K562 (cell line): Measurements from ENCODE around the gene HDAC2. TPM values are rescaled to one million over a fixed set of nuclear protein-coding genes. Genes with fewer than 3 reads are reported as not detected.

ENCODE experiments used
- CBFA2T2 ChIP-seq: fragments of 450-650 bp; conservative IDR thresholded peaks from 2 replicates; pipeline ENCODE4 v1.6.1; 2017; ENCODE audit warnings: mild to moderate bottlenecking
- CBFA2T3 ChIP-seq: fragments of 450-650 bp; IDR thresholded peaks from 2 replicates; pipeline ENCODE4 v1.6.1; 2017
- CBX3 ChIP-seq, 2 experiments: IDR thresholded peaks; 1 replicate in 1 of 2; 2 replicates in 1 of 2; pipeline ENCODE4 v1.6.1; 2012; ENCODE audit warnings: inconsistent platforms in 2 of 2, low read length in 2 of 2, borderline replicate concordance in 1 of 2, control low read depth in 1 of 2
- CGGBP1 ChIP-seq: fragments of 250-450 bp; sonication (Bioruptor Pico); IDR thresholded peaks from 2 replicates; pipeline ENCODE4 v1.9.0; 2021; ENCODE audit warnings: mild to moderate bottlenecking
- CXXC5 ChIP-seq: fragments of 250-450 bp; sonication (Bioruptor Pico); IDR thresholded peaks from 2 replicates; pipeline ENCODE4 v1.8.0; 2022; ENCODE audit warnings: inconsistent platforms, mild to moderate bottlenecking, moderate library complexity
- DIDO1 ChIP-seq: fragments of 450-650 bp; IDR thresholded peaks from 2 replicates; pipeline ENCODE4 v1.6.1; 2016; ENCODE audit warnings: low read depth, missing biosample characterization, missing genetic modification characterization
- E2F5 ChIP-seq: sonication (generic); formaldehyde crosslinking; IDR thresholded peaks from 2 replicates; pipeline ENCODE4 v1.8.0; 2022; ENCODE audit warnings: mild to moderate bottlenecking, missing genetic modification reagents
- EHMT2 ChIP-seq: fragments of 450-650 bp; IDR thresholded peaks from 2 replicates; pipeline ENCODE4 v1.6.1; 2018; ENCODE audit warnings: antibody characterized with exemption
- ELF2 ChIP-seq: fragments of 250-450 bp; sonication (Bioruptor Pico); IDR thresholded peaks from 2 replicates; pipeline ENCODE4 v1.5.0; 2021; ENCODE audit warnings: mild to moderate bottlenecking
- GTF2A2 ChIP-seq: IDR thresholded peaks from 2 replicates; pipeline ENCODE4 v1.6.1; 2016; ENCODE audit warnings: mild to moderate bottlenecking, missing genetic modification characterization, missing compliant biosample characterization
- HBP1 ChIP-seq: fragments of 450-650 bp; formaldehyde crosslinking; IDR thresholded peaks from 2 replicates; pipeline ENCODE4 v1.4.0; 2022; ENCODE audit warnings: missing genetic modification characterization
- HINFP ChIP-seq: fragments of 450-650 bp; conservative IDR thresholded peaks from 2 replicates; pipeline ENCODE4 v1.6.1; 2016; ENCODE audit warnings: missing genetic modification characterization, low read depth, mild to moderate bottlenecking, control low read depth, missing compliant biosample characterization
- JUNB ChIP-seq: fragments of 450-650 bp; formaldehyde crosslinking; conservative IDR thresholded peaks from 2 replicates; pipeline ENCODE4 v1.4.0; 2020; ENCODE audit warnings: mild to moderate bottlenecking
- L3MBTL2 ChIP-seq: fragments of 450-650 bp; IDR thresholded peaks from 2 replicates; pipeline ENCODE4 v1.6.1; 2016; ENCODE audit warnings: mild to moderate bottlenecking, moderate library complexity
- MAFF ChIP-seq: IDR thresholded peaks from 2 replicates; pipeline ENCODE4 v1.6.1; 2012; ENCODE audit warnings: low read length, improper control_type of control experiment
- NCOA1 ChIP-seq: fragments of 450-650 bp; IDR thresholded peaks from 2 replicates; pipeline ENCODE4 v1.6.1; 2016; ENCODE audit warnings: low read depth
- NFIX ChIP-seq: fragments of 250-450 bp; sonication (Bioruptor Pico); IDR thresholded peaks from 2 replicates; pipeline ENCODE4 v1.4.0; 2020; ENCODE audit warnings: low read depth, mild to moderate bottlenecking, moderate library complexity
- NR2C1 ChIP-seq, 2 experiments: fragments of 450-650 bp; IDR thresholded peaks; 2 replicates each; pipeline ENCODE4 v1.6.1; 2017; ENCODE audit warnings: mild to moderate bottlenecking in 2 of 2, antibody characterized with exemption in 1 of 2, inconsistent platforms in 1 of 2, missing compliant biosample characterization in 1 of 2, missing genetic modification characterization in 1 of 2
- PHB2 ChIP-seq: fragments of 450-650 bp; IDR thresholded peaks from 2 replicates; pipeline ENCODE4 v1.6.1; 2017; ENCODE audit warnings: low read depth
- TEAD4 ChIP-seq, 2 experiments: sonication (generic) in 1 of 2; formaldehyde crosslinking in 1 of 2; IDR thresholded peaks; 2 replicates each; pipeline versions ENCODE4 v1.6.1 to v1.8.0; 2012 to 2022; ENCODE audit warnings: borderline replicate concordance in 1 of 2, inconsistent platforms in 1 of 2, low read length in 1 of 2, mild to moderate bottlenecking in 1 of 2, missing genetic modification reagents in 1 of 2
- TSC22D4 ChIP-seq: fragments of 450-650 bp; IDR thresholded peaks from 2 replicates; pipeline ENCODE4 v1.6.1; 2016; ENCODE audit warnings: missing genetic modification characterization, missing biosample characterization, control low read depth
- USF1 ChIP-seq: sonication (generic); formaldehyde crosslinking; IDR thresholded peaks from 2 replicates; pipeline ENCODE4 v1.9.0; 2022; ENCODE audit warnings: mild to moderate bottlenecking, missing genetic modification reagents
- ZBTB12 ChIP-seq: fragments of 250-450 bp; sonication (Bioruptor Pico); IDR thresholded peaks from 2 replicates; pipeline ENCODE4 v1.4.0; 2020
- ZNF507 ChIP-seq: conservative IDR thresholded peaks from 2 replicates; pipeline ENCODE4 v1.6.1; 2017; ENCODE audit warnings: missing genetic modification characterization, missing compliant biosample characterization
- polyA plus RNA-seq, 8 experiments: library from polyadenylated mRNA; depleted of rRNA in 4 of 8; stranded (reverse) in 5 of 8; unstranded in 3 of 8; fragments of >200 nt; fragmentation: Nextera tagmentation in 2 of 8; fragmentation: Illumina TruSeq in 1 of 8; extraction: Ambion mirVana in 2 of 8; extraction: Trizol in 1 of 8; gene quantifications; 2 replicates each; pipeline versions ENCODE4 v1.2.1 to v1.2.3, GENCODE V29; 2011 to 2014; ENCODE audit warnings: inconsistent platforms in 1 of 8, missing spikeins in 1 of 8
- total RNA-seq, 7 experiments: library from RNA; depleted of rRNA in 6 of 7; stranded (reverse); fragments of >200 nt in 6 of 7; fragmentation: Illumina TruSeq in 2 of 7; extraction: Trizol in 2 of 7; gene quantifications; 2 replicates each; pipeline versions ENCODE4 v1.2.1 to v1.2.3, GENCODE V29; 2011 to 2021; ENCODE audit warnings: low replicate concordance in 1 of 7

The HDAC2 gene
- total and polyA plus RNA-seq, 9 of the 15 experiments (the other 6 are each of a cell fraction or from before 2014, with no cell fraction given): 67.0 to 277 (median 151) TPM

GRCh38 chr6:113920663-113921267 lies 50.2 kb downstream of the HDAC2 start (continued):
- no peak for TF ChIP-seq E2F5 (CRISPR knock-in tag)
- TF ChIP-seq HBP1 (CRISPR knock-in tag): 0 out of 2 replicates have a peak, but pooled peaks have one; percentile 17
- TF ChIP-seq MAFF: peak; percentile 62
- TF ChIP-seq EHMT2: peak; percentile 62; the same call in 1 of the 2 replicates
- no peak for TF ChIP-seq HINFP (tag)
- TF ChIP-seq TSC22D4 (tag): no peak
- peak; percentile 87 for TF ChIP-seq L3MBTL2
- TF ChIP-seq ELF2 (CRISPR knock-in tag): no peak
- TF ChIP-seq USF1 (CRISPR knock-in tag): no peak
- TF ChIP-seq DIDO1 (tag): no peak
- no peak for TF ChIP-seq ZNF507 (tag)
- peak; percentile 90 for TF ChIP-seq CBFA2T3
- no peak for TF ChIP-seq PHB2
- peak; percentile 78 for TF ChIP-seq CBFA2T2
- TF ChIP-seq CBX3 (IDR thresholded peaks at IDR 0.05; ENCODE audit: borderline replicate concordance in 1 of 2, low read length in 2 of 2): peak in 1 of 2 experiments; percentile 68; a peak in 1 of 3 replicates
- no peak for TF ChIP-seq JUNB (CRISPR knock-in tag)
- TF ChIP-seq CXXC5 (CRISPR knock-in tag): peak; percentile 35; the same call in 1 of the 2 replicates
- peak; percentile 95 for TF ChIP-seq NR2C1 (IDR thresholded peaks at IDR 0.05)
- peak; percentile 97 for TF ChIP-seq NR2C1 (tag; IDR thresholded peaks at IDR 0.05)
- no peak for TF ChIP-seq GTF2A2 (tag)
- TF ChIP-seq NCOA1: peak; percentile 23; the same call in 1 of the 2 replicates
- 0 out of 2 replicates have a peak, but pooled peaks have one; percentile 32 for TF ChIP-seq ZBTB12 (CRISPR knock-in tag)
- peak; percentile 87 for TF ChIP-seq TEAD4 (IDR thresholded peaks at IDR 0.05; ENCODE audit: low read length)
- TF ChIP-seq TEAD4 (CRISPR knock-in tag; IDR thresholded peaks at IDR 0.05; ENCODE audit: borderline replicate concordance): no peak
- no peak for TF ChIP-seq CGGBP1 (CRISPR knock-in tag)
- no peak for TF ChIP-seq NFIX (CRISPR knock-in tag)
